Stomach (tissue), 9 donors: ENCODE measurements around the gene CDC45. TPM values are rescaled to one million over a fixed set of nuclear protein-coding genes. Genes with fewer than 3 reads are reported as not detected.
A peak's percentile ranks its signal among the peaks of the same experiment; 100 is the strongest.

Experiments
- DNase-seq, 2 donors: peaks; one replicate each; pipeline versions ENCODE4 v3.0.0 to v3.0.0-alpha.2; 2013 to 2019
- H3K27ac ChIP-seq, 5 donors: fragments of 200-600 bp in 4 of 5; sonication (generic) in 4 of 5; one replicate each; pipeline ENCODE4 v1.5.1; 2013 to 2019; ENCODE audit warnings: mild to moderate bottlenecking in 1 of 5, moderate library complexity in 1 of 5
- H3K27me3 ChIP-seq, 3 donors: fragments of 200-600 bp; sonication (generic); one replicate each; pipeline ENCODE4 v1.5.1; 2017 to 2019; ENCODE audit warnings: mixed run types in 1 of 3
- H3K36me3 ChIP-seq, 4 donors: fragments of 200-600 bp; sonication (generic); 1 replicate in 3 of 4; 2 replicates in 1 of 4; pipeline ENCODE4 v1.5.1; 2016 to 2019
- H3K4me1 ChIP-seq, 4 donors: fragments of 200-600 bp; sonication (generic); one replicate each; pipeline ENCODE4 v1.5.1; 2016 to 2019
- H3K4me3 ChIP-seq, 4 donors: fragments of 200-600 bp; sonication (generic) in 3 of 4; one replicate each; pipeline ENCODE4 v1.5.1; 2016 to 2019; ENCODE audit warnings: mild to moderate bottlenecking in 1 of 4
- H3K9me3 ChIP-seq, 4 donors: fragments of 200-600 bp; sonication (generic); one replicate each; pipeline ENCODE4 v1.5.1; 2016 to 2019
- CTCF ChIP-seq, 7 experiments: fragments of 450-650 bp in 4 of 7; fragments of 200-600 bp in 3 of 7; sonication (generic) in 3 of 7; IDR thresholded peaks; one replicate each; pipeline ENCODE4 v1.5.1; 2016 to 2019; ENCODE audit warnings: antibody characterized with exemption in 7 of 7, control low read depth in 2 of 7, mild to moderate bottlenecking in 1 of 7
- EP300 ChIP-seq: sonication (generic); formaldehyde crosslinking; IDR thresholded peaks from one replicate; pipeline ENCODE4 v1.6.1; 2017; ENCODE audit warnings: antibody characterized with exemption
- POLR2A ChIP-seq, 4 donors: fragments of 450-650 bp; IDR thresholded peaks; one replicate each; pipeline ENCODE4 v1.6.1; 2016; ENCODE audit warnings: antibody characterized with exemption in 4 of 4, control low read depth in 2 of 4, mild to moderate bottlenecking in 1 of 4, moderate library complexity in 1 of 4
- POLR2AphosphoS5 ChIP-seq, 3 donors: sonication (generic); formaldehyde crosslinking; IDR thresholded peaks; one replicate each; pipeline ENCODE4 v1.6.1; 2016; ENCODE audit warnings: antibody characterized with exemption in 3 of 3
- WGBS, 5 donors: extraction: QIAGEN DNeasy Blood & Tissue Kit in 3 of 5; methylation state at CpG; one replicate each; pipeline versions ENCODE4 v1.1.5 to v1.1.7; 2013 to 2018; 5-methylcytosine and 5-hydroxymethylcytosine counted together
- intact Hi-C: fragments of 100-400 bp; cut with DNase I; formaldehyde crosslinking; loops from one replicate; pipeline ENCODE4 v1.15.1; 2023; ENCODE audit warnings: low total_unique reads
- polyA plus RNA-seq, 3 donors: library from polyadenylated mRNA; stranded (reverse); fragments of 200-250 nt; gene quantifications; one replicate each; pipeline ENCODE4 v1.2.3, GENCODE V29; 2013
- total RNA-seq, 5 donors: library from RNA; depleted of rRNA; stranded (reverse); fragments of >200 nt; gene quantifications; one replicate each; pipeline versions ENCODE4 v1.1.0 to v1.2.3, GENCODE V29; 2014 to 2016
- donor health status: healthy with polysubstance abuse.
- donor health status: Bipolar disorder and iron deficiency.
- donor health status: healthy.

CDC45 gene
- total and polyA plus RNA-seq, 8 donors, result 1.2 to 44.2 (median 5.4) TPM; not detected in 1

- H3K4me3 ChIP-seq, result no peak overlapping the region
- no peaks in the 10 kb centered on the region for H3K9me3 ChIP-seq
- H3K27me3 ChIP-seq, result no peaks in the 10 kb centered on the region
- H3K27ac ChIP-seq, result no peak overlapping the region
- H3K36me3 ChIP-seq, result no peaks in the 10 kb centered on the region
- intact Hi-C loops, result no loop called here
- DNase-seq, result peak in 1 of 2 donors; percentile 21
- TF ChIP-seq EP300, result no peak
- no peak for TF ChIP-seq CTCF (IDR thresholded peaks at IDR 0.05)
- TF ChIP-seq POLR2A (IDR thresholded peaks at IDR 0.05), result no peak
- no peak for TF ChIP-seq POLR2AphosphoS5 (IDR thresholded peaks at IDR 0.05)
- 88 to 92% (median 89%) methylated on average over 13 to 14 of the region's 14 CpGs for WGBS, 5 donors
- H3K4me1 ChIP-seq, result no peaks in the 10 kb centered on the region
These were observed 35.3 kb downstream of the CDC45 start for GRCh38 chr22:19514831-19515565.

- WGBS, 5 donors, result 92 to 96% (median 95%) methylated on average over 12 of the region's 12 CpGs
- H3K4me1 ChIP-seq, result no peaks in the 10 kb centered on the region
- H3K36me3 ChIP-seq, result no peaks in the 10 kb centered on the region
- no peak for TF ChIP-seq POLR2AphosphoS5 (IDR thresholded peaks at IDR 0.05)
- TF ChIP-seq EP300, result no peak
- TF ChIP-seq POLR2A (IDR thresholded peaks at IDR 0.05), result no peak
- TF ChIP-seq CTCF (IDR thresholded peaks at IDR 0.05), result no peak
- no peaks in the 10 kb centered on the region for H3K27me3 ChIP-seq
- H3K27ac ChIP-seq, result no peak overlapping the region
- no peak overlapping the region for H3K4me3 ChIP-seq
- no peak for DNase-seq
- intact Hi-C loops, result no loop called here
- no peaks in the 10 kb centered on the region for H3K9me3 ChIP-seq
These were observed 36.1 kb downstream of the CDC45 start for GRCh38 chr22:19515654-19516377.

- intact Hi-C loops, result no loop called here
- 88 to 97% (median 94%) methylated on average over 10 to 19 of the region's 19 CpGs for WGBS, 5 donors
These were observed 36.9 kb downstream of the CDC45 start for GRCh38 chr22:19516378-19517170.

More at GRCh38 chr22:19516378-19517170, 36.9 kb downstream of the CDC45 start:
- Histone ChIP-seq H3K9me3 (no peaks in the 10 kb centered on the region), H3K4me3 (no peak overlapping the region), H3K36me3 (no peaks in the 10 kb centered on the region), H3K27me3 (no peaks in the 10 kb centered on the region), H3K4me1 (no peaks in the 10 kb centered on the region), H3K27ac (no peak overlapping the region)
- no peak for TF ChIP-seq POLR2AphosphoS5 (IDR thresholded peaks at IDR 0.05)
- TF ChIP-seq EP300, result no peak
- no peak for TF ChIP-seq POLR2A (IDR thresholded peaks at IDR 0.05)
- no peak for TF ChIP-seq CTCF (IDR thresholded peaks at IDR 0.05)
- no peak for DNase-seq
